NCI-H510A (cell line): ENCODE measurements around the gene CLIC4.
"Not testable (repeated sequence)": the region's sequence is repeated elsewhere in the genome, so short reads cannot be mapped to it uniquely, and the experiment has no call there.

Source experiments
- DNase-seq: peaks from one replicate; lab custom pipeline; 2025; lab: John Stamatoyannopoulos, UW

The CLIC4 gene

DNA sequence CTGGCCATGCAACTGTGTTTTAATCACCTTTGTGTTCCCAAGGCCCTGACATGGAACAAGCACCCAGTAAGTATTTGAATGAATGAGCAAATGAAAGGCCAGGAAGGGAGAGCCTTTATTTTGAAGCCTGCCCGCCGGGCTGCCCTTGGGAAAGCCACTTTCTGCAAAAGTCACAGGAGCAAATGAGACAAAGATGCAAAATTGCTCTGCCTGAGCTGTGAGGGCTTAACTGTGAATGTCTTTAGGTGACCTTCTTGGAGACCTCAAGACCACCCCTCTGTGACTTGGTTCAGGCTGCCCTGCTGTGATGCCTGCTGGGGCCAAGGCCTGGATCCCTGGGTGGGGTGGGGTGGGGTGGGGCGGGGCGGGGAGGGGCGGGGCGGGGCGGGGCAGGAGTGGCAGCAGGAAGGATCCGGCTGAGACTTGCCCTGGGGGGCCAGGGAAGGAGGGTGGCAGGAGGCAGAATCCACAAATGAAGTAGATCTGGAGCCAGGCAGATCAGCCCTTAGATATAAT is 130.8 kb downstream of the CLIC4 start:
- no peak for DNase-seq

GRCh38 chr1:24878045-24878444 is 132.8 kb downstream of the CLIC4 start:
- DNase-seq, result no peak

DNA sequence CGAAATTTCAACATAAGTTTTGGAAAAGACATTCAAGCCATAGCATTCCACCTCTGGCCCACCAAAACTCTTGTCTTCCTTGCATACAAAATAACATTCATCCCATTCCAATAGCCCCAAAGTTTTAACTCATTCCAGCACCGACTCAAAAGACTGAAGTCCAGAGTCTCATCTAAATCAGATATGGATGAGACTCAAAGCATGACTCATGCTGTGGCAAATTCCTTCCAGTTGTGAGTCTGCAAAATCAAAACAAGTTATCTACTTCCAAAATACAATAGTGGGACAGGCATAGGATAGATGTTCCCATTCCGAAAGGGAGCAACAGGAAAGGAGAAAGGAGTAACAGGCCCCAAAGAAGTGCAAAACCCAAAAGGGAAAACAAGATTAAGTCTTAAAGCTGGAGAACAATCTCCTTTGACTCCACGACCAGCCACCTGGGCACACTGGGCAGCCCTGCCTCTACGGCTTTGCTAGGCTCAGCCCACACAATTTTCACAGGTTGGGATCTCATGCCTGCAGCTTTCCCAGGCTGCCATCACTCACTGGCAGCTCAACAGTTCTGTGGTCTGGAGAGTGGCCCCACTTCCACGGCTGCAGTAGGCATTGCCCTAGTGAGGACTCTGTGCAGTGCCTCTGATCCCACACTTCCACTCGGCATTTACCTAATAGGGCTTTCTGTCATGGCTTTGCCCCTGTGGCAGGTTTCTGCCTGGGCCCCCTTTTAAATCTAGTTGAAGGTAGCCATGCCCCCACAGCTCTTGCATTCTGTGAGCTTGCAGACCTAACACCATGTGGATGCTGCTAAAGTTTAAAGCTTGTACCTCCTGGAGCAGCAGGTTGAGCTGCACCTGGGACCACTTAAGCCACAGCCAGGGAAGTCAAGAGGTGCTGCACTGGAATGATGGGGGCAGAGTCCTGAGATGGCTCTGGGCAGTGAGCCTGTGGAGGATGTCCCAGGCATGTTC is 133.8 kb downstream of the CLIC4 start:
- no peak for DNase-seq

DNA sequence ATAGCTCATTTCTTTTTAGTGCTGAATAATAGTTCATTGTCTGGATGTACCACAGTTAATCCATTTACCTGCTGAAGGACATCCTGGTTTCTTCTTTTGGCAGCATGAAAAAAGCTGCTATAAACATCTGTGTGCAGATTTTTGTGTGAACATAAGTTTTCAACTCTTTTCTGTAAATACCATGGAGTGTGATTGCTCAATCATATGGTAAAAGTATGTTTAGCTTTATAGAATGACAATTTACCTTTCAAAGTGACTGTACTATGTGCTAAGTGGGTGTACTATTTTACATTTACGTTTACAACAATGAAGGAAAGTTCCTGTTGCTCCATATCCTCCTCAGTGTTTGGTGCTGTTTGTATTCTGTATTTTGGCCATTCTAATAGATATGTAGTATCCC is 135.8 kb downstream of the CLIC4 start:
- DNase-seq, result no peak

GRCh38 chr1:24884751-24885150 is 139.5 kb downstream of the CLIC4 start:
- no peak for DNase-seq

DNA sequence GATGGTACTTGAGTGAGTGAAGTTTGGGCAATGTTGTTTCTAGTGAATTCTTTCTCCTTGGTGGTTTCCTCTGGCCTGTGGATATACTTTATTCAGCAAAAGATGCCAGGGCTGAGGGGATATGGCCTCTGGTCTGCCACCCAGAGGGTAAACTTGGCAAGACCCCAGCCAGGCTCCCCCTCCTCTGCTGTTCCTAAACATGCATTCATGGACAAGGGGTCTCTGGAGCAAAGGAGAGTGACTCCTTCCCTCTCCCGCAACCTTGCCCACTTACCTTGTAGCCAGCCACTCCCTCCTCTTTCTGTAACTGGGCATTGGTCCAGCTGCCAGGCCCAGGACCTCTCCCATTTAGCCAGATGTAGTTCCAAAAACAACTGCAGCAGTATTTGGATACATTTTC is 141.0 kb downstream of the CLIC4 start:
- no peak for DNase-seq

- no peak for DNase-seq
Measured at GRCh38 chr1:24888061-24888970, 143.1 kb downstream of the CLIC4 start.

DNA sequence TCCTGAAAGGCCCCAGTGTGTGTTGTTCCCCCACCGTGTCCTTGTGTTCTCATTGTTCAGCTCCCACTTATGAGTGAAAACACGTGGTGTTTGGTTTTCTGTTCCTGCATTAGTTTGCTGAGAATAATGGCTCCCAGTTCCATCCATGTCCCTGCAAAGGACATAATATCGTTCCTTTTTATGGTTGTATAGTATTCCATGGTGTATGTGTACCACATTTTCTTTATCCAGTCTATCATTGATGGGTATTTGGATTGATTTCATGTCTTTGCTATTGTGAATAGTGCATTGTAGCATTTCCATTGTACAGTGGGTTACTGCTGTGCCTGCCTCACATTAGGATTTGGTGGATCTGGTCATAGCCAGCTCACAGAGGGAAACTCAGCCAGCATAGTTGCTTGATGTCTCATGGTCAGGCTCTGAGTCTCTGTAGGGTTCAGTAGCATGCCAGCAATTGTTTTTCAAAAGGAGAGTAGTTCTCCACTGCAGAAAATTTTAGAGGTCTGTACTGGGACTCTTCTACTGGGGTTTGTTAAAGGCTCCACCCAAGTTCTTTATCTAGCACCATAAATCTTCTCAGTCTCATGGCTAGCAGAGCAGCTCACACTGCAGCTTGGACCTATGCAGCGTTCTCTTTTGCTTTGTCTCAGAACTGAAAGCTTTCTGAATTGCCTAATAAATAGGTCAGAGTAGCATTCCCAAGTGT is 143.9 kb downstream of the CLIC4 start:
- no peak for DNase-seq

GRCh38 chr1:24890887-24891286 is 145.6 kb downstream of the CLIC4 start:
- DNase-seq, result no peak

- DNase-seq, result not testable (repeated sequence)
Measured at GRCh38 chr1:24891367-24891766, 146.1 kb downstream of the CLIC4 start.

GRCh38 chr1:24892188-24893153 is 147.2 kb downstream of the CLIC4 start:
- DNase-seq, result no peak

GRCh38 chr1:24893431-24893830 is 148.2 kb downstream of the CLIC4 start:
- no peak for DNase-seq
